OCI-LY7 (cell line): Measurements from ENCODE around the gene RAX2.

Experiments
- CTCF ChIP-seq: fragments of 200-600 bp; sonication (generic); conservative IDR thresholded peaks from 2 replicates; pipeline ENCODE4 v1.5.1; 2014; ENCODE audit warnings: mild to moderate bottlenecking, antibody characterized with exemption, low read length, moderate library complexity, mixed read lengths
- EZH2phosphoT487 ChIP-seq: fragments of 200-600 bp; sonication (generic); IDR thresholded peaks from 2 replicates; pipeline ENCODE4 v1.6.1; 2018; ENCODE audit warnings: low read depth, borderline replicate concordance, mild to moderate bottlenecking, mixed run types, antibody characterized with exemption, low read length, moderate library complexity, mixed read lengths

- TF ChIP-seq CTCF, result no peak
- TF ChIP-seq EZH2phosphoT487, result no peak
These were observed 20.1 kb upstream of the RAX2 start for GRCh38 chr19:3792114-3792513.
